ENCODE results near the gene GLI3. TPM values are rescaled to one million over a fixed set of nuclear protein-coding genes. Genes with fewer than 3 reads are reported as not detected.
A peak's percentile ranks its signal among the peaks of the same experiment; 100 is the strongest.

The GLI3 gene
- total RNA-seq, 1 experiment from 2014 or later, result 45.0 TPM

GRCh38 chr7:42108803-42109528, 128.0 kb downstream of the GLI3 start:
- H3K9me3 Mint-ChIP-seq, result no peaks in the 10 kb centered on the region

More at GRCh38 chr7:42108803-42109528, 128.0 kb downstream of the GLI3 start:
- Histone ChIP-seq H2BK5ac (ENCODE audit: insufficient read length, low read length) (no peak overlapping the region), H3K27me3 (ENCODE audit: insufficient read depth, low read length) (no peaks in the 10 kb centered on the region), H3K4ac (ENCODE audit: low read depth, low read length) (no peak overlapping the region), H2BK20ac (ENCODE audit: low read depth, low read length, poor library complexity, severe bottlenecking) (no peak overlapping the region), H3K79me2 (ENCODE audit: insufficient read depth, low read length) (no peaks in the 10 kb centered on the region), H3K56ac (ENCODE audit: insufficient read length, low read depth, low read length) (no peak overlapping the region), H3K79me1 (ENCODE audit: insufficient read depth, low read depth, low read length, poor library complexity, severe bottlenecking) (no peaks in the 10 kb centered on the region), H2BK120ac (ENCODE audit: low read depth, low read length, poor library complexity, severe bottlenecking) (no peak overlapping the region), H2AFZ (ENCODE audit: low read length) (no peak overlapping the region), H4K5ac (ENCODE audit: insufficient read length, low read depth, low read length) (no peak overlapping the region), H3K4me1 (ENCODE audit: insufficient read depth, low read length) (peaks cover 6% of the 10 kb centered on the region; the same call in 1 of the 2 replicates), H4K91ac (ENCODE audit: insufficient read length, low read depth, low read length) (no peak overlapping the region), H2AK5ac (ENCODE audit: insufficient read length, low read length) (no peak overlapping the region), H3K14ac (ENCODE audit: insufficient read depth, low read length) (no peak overlapping the region), H3K27ac (ENCODE audit: insufficient read length, low read depth, low read length) (no peak overlapping the region), H2BK15ac (ENCODE audit: low read depth, low read length) (no peak overlapping the region), H3K9ac (ENCODE audit: extremely low read depth, insufficient read length, low read length) (no peak overlapping the region), H4K20me1 (ENCODE audit: control insufficient read depth, insufficient read depth, insufficient read length) (peaks cover 2% of the 10 kb centered on the region), H4K8ac (replicated peaks; ENCODE audit: insufficient read length, low read depth, low read length) (no peak overlapping the region), H3K9me3 (ENCODE audit: control insufficient read depth, low read depth, low read length) (no peaks in the 10 kb centered on the region), H2BK12ac (ENCODE audit: insufficient read length, low read depth, low read length) (no peak overlapping the region), H3K4me2 (ENCODE audit: insufficient read depth, insufficient read length, low read length) (no peak overlapping the region), H3K23ac (ENCODE audit: insufficient read length, low read depth, low read length) (no peak overlapping the region), H3K18ac (ENCODE audit: insufficient read length, low read depth, low read length) (no peak overlapping the region), H3K23me2 (ENCODE audit: insufficient read length, low read depth, low read length, poor library complexity, severe bottlenecking) (no peaks in the 10 kb centered on the region), H3T11ph (ENCODE audit: low read length) (no peak overlapping the region)
- no peak for DNase-seq
- Mint-ChIP-seq H3K27me3 (ENCODE audit: low read depth) (no peaks in the 10 kb centered on the region; the same call in 1 of the 2 replicates), H3K4me1 (peaks cover 34 to 36% of the 10 kb centered on the region in 2 experiments), H3K4me3 (no peak overlapping the region), H3K27ac (peak overlapping the region in 2 of 3 experiments; percentile 20 to 78; a peak in 3 of 7 replicates), H3K36me3 (ENCODE audit: insufficient read depth in 1 of 3, low read depth in 3 of 3) (peaks cover 0 to 7% (median 0%) of the 10 kb centered on the region in 3 experiments; a peak in 1 of 7 replicates)
- WGBS (ENCODE audit: extremely low coverage, insufficient read length, low lambda C conversion rate), result no CpG with 5 or more reads among the region's 7 CpGs
- TF ChIP-seq, protein P1, sequence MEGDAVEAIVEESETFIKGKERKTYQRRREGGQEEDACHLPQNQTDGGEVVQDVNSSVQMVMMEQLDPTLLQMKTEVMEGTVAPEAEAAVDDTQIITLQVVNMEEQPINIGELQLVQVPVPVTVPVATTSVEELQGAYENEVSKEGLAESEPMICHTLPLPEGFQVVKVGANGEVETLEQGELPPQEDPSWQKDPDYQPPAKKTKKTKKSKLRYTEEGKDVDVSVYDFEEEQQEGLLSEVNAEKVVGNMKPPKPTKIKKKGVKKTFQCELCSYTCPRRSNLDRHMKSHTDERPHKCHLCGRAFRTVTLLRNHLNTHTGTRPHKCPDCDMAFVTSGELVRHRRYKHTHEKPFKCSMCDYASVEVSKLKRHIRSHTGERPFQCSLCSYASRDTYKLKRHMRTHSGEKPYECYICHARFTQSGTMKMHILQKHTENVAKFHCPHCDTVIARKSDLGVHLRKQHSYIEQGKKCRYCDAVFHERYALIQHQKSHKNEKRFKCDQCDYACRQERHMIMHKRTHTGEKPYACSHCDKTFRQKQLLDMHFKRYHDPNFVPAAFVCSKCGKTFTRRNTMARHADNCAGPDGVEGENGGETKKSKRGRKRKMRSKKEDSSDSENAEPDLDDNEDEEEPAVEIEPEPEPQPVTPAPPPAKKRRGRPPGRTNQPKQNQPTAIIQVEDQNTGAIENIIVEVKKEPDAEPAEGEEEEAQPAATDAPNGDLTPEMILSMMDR (conservative IDR thresholded peaks at IDR 0.05), result no peak
